Stimulated activated CD4-positive, alpha-beta T cell treated with anti-CD3 and anti-CD28 coated beads, Interleukin-1b, Interleukin-23, amount 100 ng/mL, for 4 hours (primary cell): ENCODE results near the gene BAK1.

Experiments used
- DNase-seq, 2 donors: peaks; one replicate each; pipeline ENCODE4 v3.0.0-alpha.2; 2020; ENCODE audit warnings: low read depth in 2 of 2

BAK1 gene

DNA sequence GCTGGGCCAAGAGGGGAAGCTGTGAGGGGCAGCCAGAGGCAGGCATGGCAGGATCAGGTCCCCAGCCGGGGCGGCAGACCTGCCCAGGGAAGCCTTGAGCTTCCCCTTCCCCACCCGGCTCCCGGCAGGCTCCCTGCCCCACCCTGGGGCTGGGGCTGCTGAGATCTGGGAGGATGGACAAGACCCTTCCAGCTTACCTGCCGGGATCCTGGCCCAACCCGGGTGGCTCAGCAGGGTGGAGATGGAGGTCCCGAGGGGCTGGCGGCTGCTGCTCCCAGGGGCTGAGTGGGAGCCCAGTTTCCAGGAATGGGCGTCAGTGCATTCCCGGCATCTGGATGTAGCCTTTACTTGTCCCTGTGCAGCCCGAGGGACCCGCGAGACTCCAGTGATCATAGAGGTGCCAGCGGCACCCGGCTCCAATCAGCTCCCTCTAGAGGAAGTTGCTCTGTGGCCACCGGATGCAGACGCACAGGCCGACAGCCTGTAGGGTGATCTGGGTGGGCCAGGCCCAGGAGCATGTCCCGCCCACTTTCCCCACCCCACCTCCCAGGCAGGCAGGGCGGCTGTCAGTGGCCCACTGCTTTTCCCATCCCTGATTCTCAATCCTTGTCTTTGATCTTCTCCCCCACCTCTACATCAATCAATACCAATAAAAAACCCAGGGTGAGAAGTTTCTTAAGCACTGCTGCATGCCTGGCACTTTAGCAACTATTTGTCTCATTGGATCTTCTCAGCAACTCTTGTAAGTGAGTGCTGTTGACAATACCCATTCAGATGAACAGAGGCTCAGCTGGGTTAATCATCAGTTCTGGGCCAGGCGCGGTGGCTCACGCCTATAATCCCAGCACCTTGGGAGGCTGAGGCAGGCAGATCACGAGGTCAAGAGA, at the start of gene BAK1:
TSS of gene BAK1 (minus strand) at position 449 of the 887 bp plus-strand sequence. CDS start 2,672 bp downstream, outside the sequence.
- peak; percentile 71 to 73 for DNase-seq

DNA sequence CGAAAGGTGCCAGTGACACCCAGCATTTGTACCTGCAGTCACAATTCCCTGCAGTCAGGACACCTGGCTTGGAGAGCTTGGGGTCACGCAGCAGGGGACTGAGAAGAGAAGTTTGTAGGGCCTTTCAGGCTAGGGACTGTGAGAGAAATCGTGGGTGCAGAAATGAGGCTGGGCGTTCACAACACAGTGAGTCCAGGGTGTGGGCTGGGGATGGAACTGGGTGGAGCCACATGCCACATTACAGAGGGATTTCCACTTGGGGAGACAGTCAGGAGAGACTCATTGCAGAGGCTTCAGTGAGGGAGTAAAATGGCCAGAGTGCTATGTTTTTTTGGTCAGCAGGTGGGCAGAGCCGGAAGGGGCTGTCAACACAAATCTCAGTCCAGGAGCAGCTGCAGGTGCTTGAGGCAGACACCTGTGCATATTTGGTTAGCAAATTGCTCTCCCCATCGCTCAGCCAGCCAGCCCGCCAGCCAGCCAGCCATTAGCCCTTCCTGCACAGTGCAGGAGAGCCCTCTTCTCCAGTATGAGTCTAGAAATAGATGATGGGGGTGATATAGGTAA, 48.4 kb upstream of the BAK1 start:
- no peak for DNase-seq

DNA sequence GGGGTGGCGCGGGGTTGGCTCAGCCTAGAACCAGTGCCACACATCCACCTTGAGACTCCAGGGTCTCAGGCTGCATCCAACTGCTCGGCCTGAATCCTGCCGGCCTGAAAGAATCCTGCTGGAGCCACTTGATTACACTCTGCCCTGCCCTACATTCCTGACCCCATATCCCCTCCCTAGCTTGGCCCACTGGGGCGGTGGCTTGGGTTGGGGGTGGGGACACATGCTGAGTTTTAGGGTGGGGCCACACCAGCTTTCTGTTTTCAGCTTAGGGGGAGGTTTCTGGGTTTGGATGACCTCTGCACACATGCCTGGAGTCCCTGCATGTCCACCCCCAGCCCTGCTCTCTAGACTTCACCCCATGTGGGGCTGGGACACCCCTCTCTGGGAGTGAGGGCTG, 47.8 kb upstream of the BAK1 start:
- no peak for DNase-seq

DNA sequence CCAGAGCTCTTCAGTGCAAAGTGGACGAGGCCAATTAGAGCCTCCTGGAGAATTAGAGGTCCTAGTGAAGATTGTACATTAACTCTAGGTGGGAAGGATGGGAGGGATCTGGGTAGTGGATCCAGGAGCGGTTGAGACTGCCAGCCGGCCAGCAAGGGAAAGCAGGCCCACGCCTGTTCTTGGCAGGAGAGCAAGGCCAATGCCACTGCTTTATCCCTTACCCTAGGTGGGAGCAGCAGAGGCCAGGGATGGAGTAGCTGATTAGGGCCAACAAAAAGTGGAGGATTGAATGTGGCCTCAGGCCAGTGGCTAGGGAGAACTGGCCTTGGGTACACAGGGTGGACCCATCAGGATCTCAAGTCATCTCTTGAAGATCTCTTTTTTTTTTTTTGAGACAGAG, 44.8 kb upstream of the BAK1 start:
- DNase-seq = no peak

DNA sequence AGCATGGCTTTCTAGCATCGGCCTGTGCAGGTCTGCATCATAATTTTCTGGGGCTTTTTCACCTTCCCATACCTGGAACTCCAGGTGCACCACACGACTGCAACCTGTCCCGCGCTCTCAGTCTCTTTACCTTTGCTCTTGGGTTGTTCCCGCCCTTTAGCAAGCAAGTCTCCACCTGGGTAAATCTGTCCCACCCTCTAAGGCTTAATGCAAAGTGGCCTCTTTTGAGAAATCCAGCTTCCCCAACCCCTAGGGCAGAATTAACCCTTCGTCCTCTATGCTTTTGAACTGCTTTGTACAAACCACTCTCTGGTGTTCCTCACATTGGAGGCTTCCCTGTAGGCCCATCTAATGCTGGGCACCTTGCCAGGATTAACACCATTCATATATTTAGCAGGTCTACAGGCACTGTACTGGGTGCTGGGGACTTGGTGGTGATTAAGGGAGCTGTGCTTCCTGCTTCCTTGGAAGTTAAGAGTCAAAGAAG, 43.9 kb upstream of the BAK1 start:
- DNase-seq = no peak

DNA sequence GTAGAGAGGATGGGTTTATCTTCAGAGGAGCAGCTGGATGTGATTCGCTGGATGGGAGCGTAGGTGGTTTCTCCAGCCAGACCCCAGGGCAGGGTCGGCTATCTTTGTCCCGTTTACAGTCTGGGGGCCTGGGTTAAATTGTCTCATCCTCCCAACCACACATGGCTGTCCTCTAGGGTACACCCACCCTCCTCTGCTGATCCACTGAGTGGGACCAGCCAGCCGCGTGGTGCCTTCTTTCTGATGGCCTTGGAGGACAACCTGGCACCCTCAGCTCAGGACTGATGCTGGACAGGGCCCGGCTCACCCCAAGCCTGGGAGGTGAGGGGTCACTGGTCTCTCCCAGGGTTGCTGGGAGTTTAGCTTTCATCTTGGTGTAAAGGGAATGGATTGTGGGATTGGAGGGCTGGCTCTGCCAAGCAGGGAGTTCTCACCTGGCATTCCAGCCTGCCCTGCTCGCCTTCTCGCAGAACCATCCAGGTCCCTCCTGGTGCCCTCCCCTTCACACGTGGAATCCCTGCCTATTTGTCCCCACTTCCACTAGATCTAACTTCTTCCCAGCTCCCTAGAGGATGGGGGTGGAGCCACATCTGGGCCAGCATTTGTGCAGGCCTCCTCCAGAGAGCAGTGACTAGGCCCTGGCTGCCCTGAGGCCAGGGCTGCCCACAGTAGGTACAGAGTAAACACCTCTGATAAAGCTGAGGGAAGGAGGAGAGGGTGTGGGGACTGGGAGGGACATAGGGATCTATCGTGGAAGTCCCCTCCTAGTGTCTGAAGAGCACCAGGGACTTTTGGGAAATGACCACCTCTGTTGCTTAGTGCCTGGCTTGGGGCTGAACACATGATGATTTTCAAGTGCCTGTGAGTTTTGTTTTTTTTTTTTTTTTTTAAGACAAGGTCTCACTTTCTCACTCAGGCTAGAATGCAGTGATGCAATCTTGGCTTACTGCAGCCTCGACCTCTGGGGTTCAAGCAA, 42.7 kb upstream of the BAK1 start:
- DNase-seq = no peak

DNA sequence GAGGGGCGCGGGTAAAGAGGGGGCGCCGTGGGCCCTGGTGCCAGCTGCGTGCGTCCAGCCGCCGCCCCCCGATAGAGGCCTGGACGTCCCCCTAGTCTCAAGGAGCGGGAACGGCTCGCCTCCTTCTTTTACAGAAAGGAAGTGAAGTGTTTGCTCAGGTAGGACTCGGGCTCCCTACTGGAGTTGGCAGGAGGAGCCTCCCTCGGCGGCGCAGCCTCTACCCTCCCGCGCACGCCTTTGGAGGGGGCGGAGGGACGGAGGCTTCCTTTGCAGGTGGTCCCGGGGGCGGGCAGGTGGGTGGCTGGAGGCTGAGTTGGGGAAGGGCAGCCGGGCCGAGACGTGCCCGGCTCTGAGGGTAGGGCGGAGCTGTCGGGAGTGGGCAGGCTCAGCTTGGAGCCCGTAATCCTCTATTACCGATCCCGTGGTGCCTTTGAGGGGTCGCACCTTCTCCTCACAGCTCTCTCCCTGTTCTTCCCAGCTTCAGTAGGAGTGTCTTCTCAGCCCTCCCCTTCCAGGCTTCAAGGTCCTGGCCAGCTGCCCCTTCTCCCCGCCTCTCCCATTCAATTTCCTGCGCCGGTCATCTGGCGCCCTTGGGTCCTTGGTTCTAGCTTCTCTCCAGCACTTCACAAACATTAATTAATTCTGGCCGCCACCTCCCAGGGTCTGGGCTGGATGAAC, 41.8 kb upstream of the BAK1 start:
- DNase-seq = peak; percentile 39 to 61

DNA sequence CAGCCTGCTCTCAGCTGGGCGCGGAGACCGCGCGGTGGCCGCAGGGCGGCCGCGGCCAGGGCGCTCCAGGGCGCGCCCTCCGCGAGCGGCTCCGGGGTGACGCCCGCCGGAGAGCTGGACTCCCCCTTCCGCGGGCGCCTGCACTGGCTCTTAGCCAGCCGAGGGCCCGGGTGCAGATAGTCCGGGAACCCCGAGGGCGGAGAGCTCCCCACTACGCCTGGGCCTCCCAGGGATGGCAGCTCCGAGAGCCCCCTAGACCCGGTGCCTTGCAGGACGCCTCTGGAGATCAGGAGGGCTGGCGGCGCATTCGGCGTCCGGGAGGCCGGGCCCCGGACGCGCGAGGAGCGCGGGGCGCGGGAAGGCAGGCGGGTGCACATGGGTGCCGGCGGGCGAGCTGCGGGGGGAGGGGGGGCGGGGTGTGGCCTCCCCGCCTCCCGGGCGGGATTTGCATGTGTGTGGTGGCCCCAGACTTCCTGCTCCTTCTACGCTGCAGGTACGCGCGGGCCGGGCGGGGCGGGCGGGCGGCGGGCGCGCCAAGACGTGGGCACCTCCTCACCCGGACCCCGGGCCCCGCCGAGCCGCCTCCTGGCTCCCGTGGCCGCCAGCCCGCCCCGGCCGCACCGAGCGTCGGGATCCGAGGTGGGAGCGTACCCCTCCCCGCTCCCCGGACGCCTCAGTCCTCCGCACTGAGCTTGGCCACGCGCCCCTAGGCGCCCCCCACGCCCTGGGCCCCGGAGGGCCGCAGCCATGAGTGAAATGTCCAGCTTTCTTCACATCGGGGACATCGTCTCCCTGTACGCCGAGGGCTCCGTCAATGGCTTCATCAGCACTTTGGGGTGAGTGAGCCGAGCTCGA, 41.0 kb upstream of the BAK1 start, which contains the start of gene ITPR3:
TSS of gene ITPR3 (plus strand) at position 467 of the 855 bp plus-strand sequence. CDS start at position 748, 281 bp downstream.
- DNase-seq = peak; percentile 62 to 63

DNA sequence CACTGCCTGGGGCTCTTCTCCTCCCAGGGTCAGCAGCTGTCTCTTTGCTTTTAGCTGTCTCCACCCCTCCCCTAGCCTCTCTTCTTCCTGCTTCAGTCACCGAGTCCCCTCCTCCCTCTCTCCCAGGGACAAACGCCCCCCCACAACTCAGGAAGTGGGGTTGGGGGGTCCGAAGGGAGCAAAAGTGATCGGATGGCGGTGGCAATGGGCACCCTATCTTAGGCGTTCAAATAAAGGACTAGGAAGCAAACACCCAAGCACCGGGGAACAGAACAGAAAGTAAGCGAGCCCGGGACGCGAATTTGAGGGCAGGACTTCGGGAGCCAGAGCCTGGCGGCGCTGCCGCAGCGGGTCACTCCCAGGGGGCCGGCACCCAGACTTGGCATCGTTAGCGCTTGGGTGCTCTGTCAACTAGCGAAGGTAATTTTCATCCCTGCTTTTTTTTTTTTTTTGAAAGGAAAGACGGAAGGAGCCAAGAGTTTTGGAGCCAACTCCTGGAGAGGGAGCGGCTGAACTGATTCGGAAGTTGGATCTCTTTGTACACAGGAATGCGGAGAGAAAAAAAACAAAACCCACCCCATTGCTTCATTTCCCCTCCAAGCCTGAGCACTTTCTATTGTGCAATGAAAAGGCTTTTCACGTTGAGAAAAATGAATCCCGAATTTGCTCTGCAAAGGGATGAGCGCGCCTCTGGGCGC, 40.2 kb upstream of the BAK1 start:
- no peak for DNase-seq

DNA sequence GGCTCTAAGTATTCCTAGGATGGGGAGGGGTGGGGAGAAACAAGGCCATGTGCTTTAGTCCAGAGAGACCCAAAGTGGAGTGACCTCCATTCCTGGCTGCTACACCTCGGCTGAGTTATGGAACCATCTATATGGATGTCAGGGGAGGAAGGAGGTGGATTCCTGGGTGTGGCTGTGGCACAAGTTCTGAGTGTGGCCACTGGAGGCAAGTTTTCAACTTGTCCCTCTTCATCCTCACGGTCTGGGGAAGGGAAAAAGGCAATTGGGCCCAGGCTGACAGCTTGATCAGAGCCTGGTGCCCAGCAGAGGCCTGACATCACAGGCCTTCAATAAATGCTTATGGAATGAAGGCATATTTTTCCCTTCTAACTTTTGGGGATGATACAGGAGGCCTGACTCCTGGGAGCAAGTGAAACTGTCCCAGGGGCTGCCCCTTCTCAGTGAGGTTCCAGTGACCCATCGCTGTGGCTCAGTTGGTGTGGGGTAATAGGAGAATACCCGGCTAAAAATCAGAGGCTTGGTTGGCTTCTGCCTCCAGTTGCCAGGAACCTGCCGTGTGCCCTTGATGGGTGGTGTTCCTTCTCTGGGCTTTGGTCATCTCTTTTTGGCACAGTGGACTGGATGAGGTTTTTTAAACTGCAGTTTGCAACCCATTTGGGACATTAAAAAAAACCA, 39.2 kb upstream of the BAK1 start:
- DNase-seq = no peak

DNA sequence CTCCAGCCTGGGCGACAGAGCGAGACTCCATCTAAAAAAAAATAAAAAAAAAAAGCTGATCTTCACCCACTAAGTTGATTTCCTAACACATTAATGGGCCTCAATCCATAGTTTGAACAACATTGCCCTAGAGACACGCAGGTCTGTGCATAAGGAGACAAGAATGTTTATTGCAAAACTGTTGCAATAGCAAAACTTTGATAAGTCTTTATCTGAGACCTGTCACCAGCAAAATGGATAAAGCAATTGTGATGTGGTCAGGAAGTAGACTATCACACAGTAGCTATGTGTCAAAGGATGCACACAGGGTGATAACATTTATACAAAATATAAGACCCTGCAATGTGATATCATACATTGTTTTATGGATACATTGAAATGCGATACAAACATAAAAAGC, 36.8 kb upstream of the BAK1 start:
- no peak for DNase-seq

DNA sequence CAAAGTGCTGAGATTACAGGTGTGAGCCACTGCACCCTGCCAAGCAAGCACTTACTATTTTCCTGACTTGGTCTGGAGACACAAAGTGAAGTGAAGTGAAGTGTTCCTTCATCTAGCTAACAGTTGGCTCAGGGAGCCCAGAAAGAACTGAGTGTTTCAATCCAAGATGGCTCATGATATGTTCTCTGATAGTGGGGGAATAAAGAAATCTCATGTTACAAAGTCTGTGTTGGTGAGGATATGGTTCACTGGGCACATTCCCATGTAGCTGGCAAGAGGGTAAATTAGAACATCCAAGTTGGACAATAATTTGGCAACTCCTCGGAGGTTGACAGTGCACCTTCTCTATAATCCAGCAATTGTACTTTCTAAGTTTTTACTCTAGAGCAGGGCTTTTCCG, 36.0 kb upstream of the BAK1 start:
- DNase-seq = no peak

DNA sequence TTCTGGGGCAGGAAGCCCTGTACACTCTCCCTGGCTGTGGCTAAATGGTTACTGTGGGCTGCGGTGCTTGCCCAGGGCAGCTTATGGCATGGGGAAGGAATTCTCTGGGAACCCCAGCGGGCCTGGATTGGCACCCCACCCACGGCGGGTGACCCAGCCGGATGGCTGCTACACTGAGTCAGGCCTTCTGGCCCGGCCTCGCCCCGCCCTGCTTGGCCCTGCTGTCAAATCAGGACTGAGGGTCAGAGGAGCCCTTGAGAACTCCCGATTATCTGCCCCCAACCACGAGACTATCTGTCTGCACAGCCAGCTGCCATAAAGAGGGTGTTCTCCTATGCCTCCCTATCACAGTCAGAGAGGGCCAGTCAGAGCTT, 33.7 kb upstream of the BAK1 start:
- DNase-seq = no peak

DNA sequence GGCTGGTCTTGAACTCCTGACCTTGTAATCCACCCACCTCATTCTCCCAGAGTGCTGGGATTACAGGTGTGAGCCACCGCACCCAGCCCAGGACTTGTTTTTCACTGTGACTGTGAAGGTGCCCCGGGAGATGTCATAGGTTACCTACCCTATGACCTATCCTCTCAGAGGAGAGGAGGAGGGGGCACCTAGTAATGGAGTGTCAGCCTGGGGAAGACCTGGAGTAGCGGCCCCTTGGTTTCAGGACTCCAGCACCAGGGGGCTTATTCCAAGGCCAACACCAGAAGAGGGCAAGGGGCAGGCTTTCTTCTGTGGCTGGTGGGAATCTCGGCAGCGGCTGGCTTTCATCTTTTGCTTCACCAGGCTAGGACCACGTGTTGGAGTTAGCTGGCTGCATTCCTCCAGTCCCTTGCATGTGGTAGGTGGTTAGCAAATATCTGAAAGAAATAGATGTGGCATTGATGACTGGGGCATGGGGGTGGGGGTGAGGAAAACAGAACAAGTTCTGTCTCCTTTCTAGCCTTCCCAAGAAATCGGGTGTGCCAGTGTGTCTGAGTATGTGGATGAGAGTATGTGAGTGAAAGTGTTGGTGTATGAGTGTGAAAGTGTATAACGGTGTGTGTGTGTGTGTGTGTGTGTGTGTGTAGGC, 33.2 kb upstream of the BAK1 start:
- DNase-seq = no peak

DNA sequence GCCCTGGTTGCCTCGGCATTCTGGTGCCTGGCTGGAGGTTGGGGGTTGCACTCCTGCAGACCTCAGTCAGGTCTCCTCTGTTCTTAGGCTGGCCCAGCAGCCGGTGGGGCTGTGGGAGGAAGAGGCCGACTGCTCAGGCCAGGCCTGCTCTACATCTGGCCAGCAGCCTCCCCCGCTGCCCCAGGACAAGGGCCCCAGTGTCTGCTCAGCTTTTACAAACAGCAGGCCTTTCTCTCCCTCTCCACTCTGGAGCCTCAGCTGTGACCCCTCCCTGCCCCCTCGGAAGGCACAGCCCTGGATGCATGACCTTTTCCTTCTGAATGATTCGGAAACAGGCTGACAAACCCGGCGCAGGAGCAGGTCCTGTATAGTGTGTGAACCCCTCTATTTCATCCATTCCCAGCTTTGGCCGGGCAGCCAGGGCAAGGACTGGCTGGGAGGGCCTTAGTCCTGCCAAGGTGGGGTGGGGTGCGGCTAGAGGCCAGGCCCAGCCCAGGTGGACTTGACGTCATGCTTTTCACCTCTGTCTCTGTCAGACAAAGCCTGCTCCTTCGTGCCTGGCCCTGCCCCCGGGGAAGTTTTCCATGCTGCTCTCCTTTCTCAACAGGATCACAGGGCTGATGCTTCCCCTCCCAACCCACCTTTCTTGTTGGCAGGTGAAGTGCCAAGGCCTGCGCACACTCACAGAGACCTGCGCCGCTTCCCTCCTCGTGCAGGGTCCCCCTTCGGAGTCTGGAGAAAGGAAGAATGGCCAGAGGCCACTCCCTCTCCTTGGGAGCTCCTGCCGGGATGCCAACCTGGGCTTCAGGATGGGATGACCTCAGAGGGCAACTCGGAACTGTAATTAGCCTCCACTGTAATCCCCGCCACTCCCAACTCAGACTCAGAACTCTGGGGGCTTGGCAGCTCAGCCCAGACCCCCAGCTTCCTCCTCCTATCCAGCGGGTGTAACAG, 31.0 kb upstream of the BAK1 start:
- no peak for DNase-seq

DNA sequence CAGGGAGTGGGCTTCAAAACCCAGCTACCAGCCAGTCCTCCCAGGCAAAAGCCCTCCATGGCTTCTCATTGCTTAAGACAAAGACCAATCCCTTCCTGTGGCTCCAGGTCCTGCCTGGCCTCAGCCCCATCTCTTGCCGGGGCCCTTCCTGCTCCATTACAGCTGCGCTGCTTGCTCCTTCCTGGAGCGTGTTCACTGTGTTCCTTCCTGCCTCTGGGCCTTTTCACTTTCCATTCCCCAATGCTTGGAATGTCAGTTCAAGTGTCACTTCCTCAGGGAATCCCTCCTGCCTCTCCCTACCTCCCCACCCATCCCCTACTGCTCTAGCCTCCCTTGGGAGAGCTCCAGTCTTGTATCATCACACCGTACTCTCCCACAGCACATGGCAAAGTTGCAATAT, 30.0 kb upstream of the BAK1 start:
- no peak for DNase-seq

DNA sequence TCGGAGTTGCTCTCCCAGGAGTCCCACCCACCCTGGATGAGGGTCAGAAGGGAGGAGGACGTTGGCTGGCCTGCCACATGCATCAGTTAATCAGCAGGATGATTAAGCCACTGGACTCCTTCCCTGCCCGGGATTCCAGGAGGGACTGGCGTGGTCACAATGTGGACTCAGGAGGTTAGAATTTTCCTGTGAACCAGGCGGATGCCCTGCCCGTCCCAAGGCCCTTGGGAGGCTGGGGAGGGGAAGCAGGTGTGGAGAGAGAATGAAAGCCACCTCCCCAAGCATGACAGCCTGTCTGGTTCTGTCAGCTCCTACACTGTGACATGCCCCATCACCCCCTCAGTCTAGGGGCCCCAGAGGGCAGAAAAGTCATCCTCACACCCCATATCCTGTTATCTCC, 29.5 kb upstream of the BAK1 start:
- no peak for DNase-seq

DNA sequence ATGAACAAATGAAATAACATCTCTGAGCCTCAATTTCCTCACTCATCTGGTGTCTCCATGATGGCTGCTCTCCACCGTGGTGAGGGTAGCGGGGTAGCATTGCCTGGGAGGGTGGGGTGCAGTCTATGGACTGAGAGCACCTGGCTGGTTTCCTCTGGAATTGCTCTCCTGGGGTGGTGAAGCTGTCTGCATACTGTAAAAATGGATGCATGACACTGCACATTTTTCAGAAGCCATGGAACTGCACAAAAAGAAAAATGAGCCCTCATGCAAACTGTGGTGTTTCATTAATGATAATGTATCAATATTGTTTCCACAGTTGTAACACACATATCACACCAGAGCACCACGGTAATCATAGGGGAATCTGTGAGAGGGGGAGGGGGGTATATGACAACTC, 28.9 kb upstream of the BAK1 start:
- DNase-seq = no peak
